Measurements from ENCODE around the gene GFRA1. TPM values are rescaled to one million over a fixed set of nuclear protein-coding genes. Genes with fewer than 3 reads are reported as not detected.

The GFRA1 gene
- total RNA-seq, 2 experiments from 2014 or later: not detected

DNA sequence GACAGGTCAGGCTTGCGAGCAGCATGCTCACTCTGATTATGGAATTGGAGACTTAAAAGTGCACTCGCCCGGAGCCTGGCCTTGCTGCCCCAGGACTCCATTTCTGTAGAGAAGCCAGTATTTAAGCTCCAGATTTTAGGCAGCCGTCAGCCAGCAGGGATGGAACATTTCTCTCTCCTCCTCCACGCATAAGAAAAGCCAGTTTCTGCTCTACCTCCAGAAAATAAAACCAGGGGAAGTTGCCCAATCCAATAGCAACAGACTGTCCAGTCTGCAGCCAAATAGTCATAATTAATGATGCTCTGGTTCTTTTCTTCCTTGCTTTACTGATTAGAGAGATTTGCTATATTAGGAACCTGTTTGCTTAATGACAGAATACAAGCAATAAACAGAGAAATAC, 203.2 kb downstream of the GFRA1 start:
- Histone ChIP-seq H3K4me1 (ENCODE audit: insufficient read depth, low read length) (no peaks in the 10 kb centered on the region), H3K9me3 (ENCODE audit: control insufficient read depth in 1 of 2, insufficient read depth in 1 of 2, low read length in 2 of 2) (peaks cover 0 to 11% of the 10 kb centered on the region in 2 experiments), H3K27me3 (ENCODE audit: control insufficient read depth in 1 of 2, insufficient read depth in 2 of 2, low read length in 2 of 2) (no peaks in the 10 kb centered on the region), H3K27ac (ENCODE audit: low read depth in 1 of 2, low read length in 2 of 2) (no peak overlapping the region), H3K36me3 (ENCODE audit: insufficient read depth, low read length) (no peaks in the 10 kb centered on the region), H3K4me3 (ENCODE audit: low read length) (no peak overlapping the region)
- Mint-ChIP-seq H3K4me3 (no peak overlapping the region), H3K27ac (no peak overlapping the region), H3K36me3 (ENCODE audit: low read depth) (no peaks in the 10 kb centered on the region), H3K9me3 (no peaks in the 10 kb centered on the region), H3K4me1 (ENCODE audit: low read depth) (no peaks in the 10 kb centered on the region), H3K27me3 (no peaks in the 10 kb centered on the region)
- ATAC-seq (ENCODE audit: poor library complexity): no peak
- no peak for DNase-seq
- ChIA-PET POLR2A (no interaction called here), CTCF (no interaction called here)
- TF ChIP-seq, protein P1, sequence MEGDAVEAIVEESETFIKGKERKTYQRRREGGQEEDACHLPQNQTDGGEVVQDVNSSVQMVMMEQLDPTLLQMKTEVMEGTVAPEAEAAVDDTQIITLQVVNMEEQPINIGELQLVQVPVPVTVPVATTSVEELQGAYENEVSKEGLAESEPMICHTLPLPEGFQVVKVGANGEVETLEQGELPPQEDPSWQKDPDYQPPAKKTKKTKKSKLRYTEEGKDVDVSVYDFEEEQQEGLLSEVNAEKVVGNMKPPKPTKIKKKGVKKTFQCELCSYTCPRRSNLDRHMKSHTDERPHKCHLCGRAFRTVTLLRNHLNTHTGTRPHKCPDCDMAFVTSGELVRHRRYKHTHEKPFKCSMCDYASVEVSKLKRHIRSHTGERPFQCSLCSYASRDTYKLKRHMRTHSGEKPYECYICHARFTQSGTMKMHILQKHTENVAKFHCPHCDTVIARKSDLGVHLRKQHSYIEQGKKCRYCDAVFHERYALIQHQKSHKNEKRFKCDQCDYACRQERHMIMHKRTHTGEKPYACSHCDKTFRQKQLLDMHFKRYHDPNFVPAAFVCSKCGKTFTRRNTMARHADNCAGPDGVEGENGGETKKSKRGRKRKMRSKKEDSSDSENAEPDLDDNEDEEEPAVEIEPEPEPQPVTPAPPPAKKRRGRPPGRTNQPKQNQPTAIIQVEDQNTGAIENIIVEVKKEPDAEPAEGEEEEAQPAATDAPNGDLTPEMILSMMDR (IDR thresholded peaks at IDR 0.05): no peak
- intact Hi-C loops (cut with DNase I, micrococcal nuclease): no loop called here

DNA sequence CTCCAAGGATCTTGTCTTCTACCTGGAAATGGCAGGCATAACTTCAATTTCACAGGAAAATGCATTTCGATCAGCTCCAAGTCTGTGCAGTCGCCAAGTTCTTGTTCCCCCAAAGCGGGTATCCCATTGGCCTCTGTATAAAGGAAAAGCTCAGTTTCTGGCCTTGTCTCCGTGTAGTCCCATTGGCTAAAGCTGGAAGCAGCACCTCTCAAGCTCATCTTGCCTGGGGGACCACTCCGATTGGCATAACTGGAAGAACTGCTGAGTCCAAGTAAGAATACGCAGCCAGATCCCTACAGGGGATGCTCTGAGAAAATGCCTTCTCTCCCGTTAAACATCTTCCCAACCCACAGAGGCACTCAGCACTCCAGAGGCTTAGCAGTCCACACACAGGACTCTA, 205.2 kb downstream of the GFRA1 start:
- H3K9me3 ChIP-seq (ENCODE audit: control insufficient read depth in 1 of 2, insufficient read depth in 1 of 2, low read length in 2 of 2): peaks cover 0 to 7% of the 10 kb centered on the region in 2 experiments
- H3K4me3 ChIP-seq (ENCODE audit: low read length): no peak overlapping the region
- Mint-ChIP-seq H3K27me3 (no peaks in the 10 kb centered on the region), H3K4me1 (ENCODE audit: low read depth) (no peaks in the 10 kb centered on the region), H3K4me3 (no peak overlapping the region), H3K36me3 (ENCODE audit: low read depth) (no peaks in the 10 kb centered on the region), H3K27ac (no peak overlapping the region), H3K9me3 (no peaks in the 10 kb centered on the region)
- H3K27ac ChIP-seq (ENCODE audit: low read depth in 1 of 2, low read length in 2 of 2): no peak overlapping the region
- POLR2A ChIA-PET: no interaction called here
- CTCF ChIA-PET: no interaction called here
- no peaks in the 10 kb centered on the region for H3K4me1 ChIP-seq (ENCODE audit: insufficient read depth, low read length)
- DNase-seq (no peak), ATAC-seq (ENCODE audit: poor library complexity) (no peak)
- TF ChIP-seq, protein P1 (IDR thresholded peaks at IDR 0.05): no peak
- H3K27me3 ChIP-seq (ENCODE audit: control insufficient read depth in 1 of 2, insufficient read depth in 2 of 2, low read length in 2 of 2): no peaks in the 10 kb centered on the region
- H3K36me3 ChIP-seq (ENCODE audit: insufficient read depth, low read length): no peaks in the 10 kb centered on the region
- intact Hi-C loops (cut with DNase I, micrococcal nuclease): no loop called here

DNA sequence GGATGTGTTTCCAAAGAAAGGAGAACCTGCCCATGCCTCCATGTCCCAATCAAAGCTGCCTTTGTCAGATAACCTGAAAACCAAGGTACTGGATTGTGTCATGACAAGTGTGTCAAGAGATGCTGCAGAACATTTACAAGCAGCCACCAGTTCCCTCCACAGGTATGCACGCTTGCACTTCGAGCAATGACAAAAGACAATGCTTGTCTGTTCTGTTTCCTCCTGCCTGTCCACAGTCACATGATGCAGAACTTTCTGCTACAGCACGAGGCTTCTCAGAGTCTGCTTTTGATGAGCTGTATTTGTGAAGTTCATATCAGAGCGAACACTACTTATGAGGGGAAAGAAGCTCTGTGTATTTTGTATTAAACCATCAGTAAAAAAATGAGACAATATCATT, 209.9 kb downstream of the GFRA1 start:
- H3K9me3 Mint-ChIP-seq: no peaks in the 10 kb centered on the region
- H3K4me3 Mint-ChIP-seq: no peak overlapping the region
- DNase-seq (no peak), ATAC-seq (ENCODE audit: poor library complexity) (no peak)
- Histone ChIP-seq H3K9me3 (ENCODE audit: control insufficient read depth in 1 of 2, insufficient read depth in 1 of 2, low read length in 2 of 2) (no peaks in the 10 kb centered on the region), H3K27me3 (ENCODE audit: control insufficient read depth in 1 of 2, insufficient read depth in 2 of 2, low read length in 2 of 2) (no peaks in the 10 kb centered on the region), H3K4me3 (ENCODE audit: low read length) (no peak overlapping the region), H3K36me3 (ENCODE audit: insufficient read depth, low read length) (no peaks in the 10 kb centered on the region), H3K4me1 (ENCODE audit: insufficient read depth, low read length) (no peaks in the 10 kb centered on the region), H3K27ac (ENCODE audit: low read depth in 1 of 2, low read length in 2 of 2) (no peak overlapping the region)
- no peaks in the 10 kb centered on the region for H3K27me3 Mint-ChIP-seq
- ChIA-PET POLR2A (no interaction called here), CTCF (no interaction called here)
- no peaks in the 10 kb centered on the region for H3K36me3 Mint-ChIP-seq (ENCODE audit: low read depth)
- intact Hi-C loops (cut with DNase I, micrococcal nuclease): no loop called here
- H3K27ac Mint-ChIP-seq: no peak overlapping the region
- no peaks in the 10 kb centered on the region for H3K4me1 Mint-ChIP-seq (ENCODE audit: low read depth)
- TF ChIP-seq, protein P1 (IDR thresholded peaks at IDR 0.05): no peak
